CD4-positive, alpha-beta memory T cell (primary cell): ENCODE results near the gene HTR1D. TPM values are rescaled to one million over a fixed set of nuclear protein-coding genes. Genes with fewer than 3 reads are reported as not detected.
"Not testable (repeated sequence)": the region's sequence is repeated elsewhere in the genome, so short reads cannot be mapped to it uniquely, and the experiment has no call there.

Source experiments
- CTCF ChIA-PET: fragments of 350-600 bp; sonication (Branson Sonifier 250); formaldehyde crosslinking; loops from one replicate; lab custom pipeline; 2021; ENCODE audit warnings: inconsistent platforms; ENCODE audit not compliant: partially characterized antibody; lab: Charles Lee
- POLR2A ChIA-PET: fragments of 350-600 bp; sonication (Branson Sonifier 250); formaldehyde crosslinking; loops from one replicate; lab custom pipeline; 2021; ENCODE audit not compliant: partially characterized antibody; lab: Charles Lee
- DNase-seq, 5 donors: peaks; one replicate each; pipeline versions ENCODE4 v3.0.0 to v3.0.0-alpha.2; 2020 to 2022; ENCODE audit warnings: mixed read lengths in 1 of 5
- H3K27ac ChIP-seq: one replicate; pipeline ENCODE4 v1.7.0; 2013; ENCODE audit warnings: low read depth, low read length
- H3K27me3 ChIP-seq: 2 replicates; pipeline ENCODE4 v1.7.0; 2013; ENCODE audit warnings: mild to moderate bottlenecking, low read length, moderate library complexity; ENCODE audit not compliant: insufficient read depth
- H3K36me3 ChIP-seq: 2 replicates; pipeline ENCODE4 v1.7.0; 2013; ENCODE audit warnings: mild to moderate bottlenecking, low read length, moderate library complexity; ENCODE audit not compliant: insufficient read depth
- H3K4me1 ChIP-seq: 2 replicates; pipeline ENCODE4 v1.7.0; 2013; ENCODE audit warnings: mild to moderate bottlenecking, low read length, moderate library complexity; ENCODE audit not compliant: insufficient read depth
- H3K4me3 ChIP-seq, 2 donors: one replicate each; pipeline ENCODE4 v1.7.0; 2013; ENCODE audit warnings: low read length in 2 of 2, mild to moderate bottlenecking in 1 of 2
- H3K9me3 ChIP-seq, 2 donors: one replicate each; pipeline ENCODE4 v1.7.0; 2013; ENCODE audit warnings: low read length in 2 of 2, control low read depth in 1 of 2; ENCODE audit not compliant: control insufficient read depth in 1 of 2
- H3K27ac Mint-ChIP-seq, 7 donors: one replicate each; pipeline ENCODE4 v1.8.0; 2020 to 2021; ENCODE audit warnings: mixed read lengths in 7 of 7, mild to moderate bottlenecking in 6 of 7, inconsistent platforms in 3 of 7, moderate library complexity in 3 of 7
- H3K27me3 Mint-ChIP-seq, 2 donors: one replicate each; pipeline ENCODE4 v1.8.0; 2020 to 2021; ENCODE audit warnings: mixed read lengths in 2 of 2
- H3K36me3 Mint-ChIP-seq, 2 donors: one replicate each; pipeline ENCODE4 v1.8.0; 2020 to 2021; ENCODE audit warnings: mixed read lengths in 2 of 2, inconsistent platforms in 1 of 2, mild to moderate bottlenecking in 1 of 2
- H3K4me1 Mint-ChIP-seq, 4 donors: one replicate each; pipeline ENCODE4 v1.8.0; 2020 to 2021; ENCODE audit warnings: mixed read lengths in 4 of 4, mild to moderate bottlenecking in 1 of 4
- H3K4me3 Mint-ChIP-seq, 8 donors: one replicate each; pipeline ENCODE4 v1.8.0; 2020 to 2021; ENCODE audit warnings: mixed read lengths in 8 of 8, mild to moderate bottlenecking in 7 of 8, moderate library complexity in 6 of 8, inconsistent platforms in 3 of 8
- H3K9me3 Mint-ChIP-seq, 8 donors: one replicate each; pipeline ENCODE4 v1.8.0; 2020 to 2021; ENCODE audit warnings: mixed read lengths in 8 of 8, mild to moderate bottlenecking in 5 of 8, inconsistent platforms in 3 of 8, moderate library complexity in 1 of 8
- intact Hi-C: fragments of 100-400 bp; cut with micrococcal nuclease; formaldehyde crosslinking; loops from one replicate; pipeline ENCODE4 v1.15.1; 2023
- polyA plus RNA-seq, 2 donors: library from polyadenylated mRNA; unstranded; fragments of 300-500 nt; fragmentation: Illumina TruSeq; gene quantifications; one replicate each; pipeline ENCODE4 v1.2.3, GENCODE V29; 2021
- total RNA-seq, 2 experiments: library from RNA; stranded (reverse); gene quantifications; one replicate each; pipeline ENCODE4 v1.2.3, GENCODE V29; 2021

The HTR1D gene
- total and polyA plus RNA-seq, 4 experiments from 2014 or later = not detected

- H3K36me3 ChIP-seq = no peaks in the 10 kb centered on the region
- Mint-ChIP-seq H3K36me3 (no peaks in the 10 kb centered on the region), H3K27me3 (peaks cover 7 to 14% of the 10 kb centered on the region in 2 donors), H3K27ac (no peak overlapping the region), H3K4me3 (no peak overlapping the region), H3K4me1 (no peaks in the 10 kb centered on the region), H3K9me3 (peaks cover 0 to 16% (median 5%) of the 10 kb centered on the region in 8 donors)
- POLR2A ChIA-PET = no interaction called here
- no peaks in the 10 kb centered on the region for H3K27me3 ChIP-seq
- intact Hi-C loops = no loop called here
- no peak overlapping the region for H3K4me3 ChIP-seq
- no peaks in the 10 kb centered on the region for H3K9me3 ChIP-seq
- CTCF ChIA-PET = no interaction called here
- DNase-seq = no peak
- no peaks in the 10 kb centered on the region for H3K4me1 ChIP-seq
- no peak overlapping the region for H3K27ac ChIP-seq
Measured at GRCh38 chr1:23227806-23228205, 10.5 kb upstream of the HTR1D start.

- Histone ChIP-seq H3K27me3 (peaks cover 4% of the 10 kb centered on the region), H3K27ac (no peak overlapping the region), H3K36me3 (no peaks in the 10 kb centered on the region), H3K9me3 (no peaks in the 10 kb centered on the region), H3K4me3 (no peak overlapping the region), H3K4me1 (no peaks in the 10 kb centered on the region)
- Mint-ChIP-seq H3K27me3 (peaks cover 7 to 22% of the 10 kb centered on the region in 2 donors), H3K27ac (no peak overlapping the region), H3K36me3 (no peaks in the 10 kb centered on the region), H3K4me1 (no peaks in the 10 kb centered on the region), H3K9me3 (peaks cover 0 to 16% (median 5%) of the 10 kb centered on the region in 8 donors), H3K4me3 (no peak overlapping the region)
- POLR2A ChIA-PET = no interaction called here
- no peak for DNase-seq
- intact Hi-C loops = no loop called here
- CTCF ChIA-PET = no interaction called here
Measured at GRCh38 chr1:23224739-23225648, 7.7 kb upstream of the HTR1D start.

- CTCF ChIA-PET, intact Hi-C loops, H3K27ac Mint-ChIP-seq, POLR2A ChIA-PET, H3K27me3 ChIP-seq, H3K4me3 Mint-ChIP-seq, H3K4me1 ChIP-seq, H3K4me3 ChIP-seq, H3K27ac ChIP-seq, H3K36me3 Mint-ChIP-seq, H3K9me3 ChIP-seq, DNase-seq, H3K36me3 ChIP-seq, H3K4me1 Mint-ChIP-seq: not testable (repeated sequence)
- H3K27me3 Mint-ChIP-seq = peaks cover 12 to 27% of the 10 kb centered on the region in 2 donors
- H3K9me3 Mint-ChIP-seq = peaks cover 0 to 16% (median 5%) of the 10 kb centered on the region in 8 donors
Measured at GRCh38 chr1:23223963-23224362, 6.7 kb upstream of the HTR1D start.

GRCh38 chr1:23223490-23223951 lies 6.2 kb upstream of the HTR1D start:
- H3K36me3 Mint-ChIP-seq, H3K27ac Mint-ChIP-seq, H3K36me3 ChIP-seq, intact Hi-C loops, H3K9me3 ChIP-seq, CTCF ChIA-PET, POLR2A ChIA-PET, H3K4me3 ChIP-seq, H3K4me1 Mint-ChIP-seq, DNase-seq, H3K4me3 Mint-ChIP-seq, H3K4me1 ChIP-seq, H3K27me3 ChIP-seq, H3K27ac ChIP-seq: not testable (repeated sequence)
- peaks cover 0 to 16% (median 5%) of the 10 kb centered on the region in 8 donors for H3K9me3 Mint-ChIP-seq
- H3K27me3 Mint-ChIP-seq = peaks cover 16 to 31% of the 10 kb centered on the region in 2 donors

GRCh38 chr1:23222742-23223141 lies 5.4 kb upstream of the HTR1D start:
- POLR2A ChIA-PET = no interaction called here
- CTCF ChIA-PET = no interaction called here
- no peak overlapping the region for H3K27ac Mint-ChIP-seq

GRCh38 chr1:23222331-23222730 lies 5.0 kb upstream of the HTR1D start:
- H3K36me3 Mint-ChIP-seq = no peaks in the 10 kb centered on the region
- H3K36me3 ChIP-seq = no peaks in the 10 kb centered on the region
- H3K27ac Mint-ChIP-seq = no peak overlapping the region
- no peak overlapping the region for H3K4me3 Mint-ChIP-seq
- peaks cover 3% of the 10 kb centered on the region for H3K4me1 ChIP-seq
- DNase-seq = no peak
- H3K9me3 ChIP-seq = no peaks in the 10 kb centered on the region
- H3K9me3 Mint-ChIP-seq = peaks cover 0 to 16% (median 5%) of the 10 kb centered on the region in 8 donors
- no peak overlapping the region for H3K4me3 ChIP-seq
- H3K27ac ChIP-seq = no peak overlapping the region
- peaks cover 24 to 35% of the 10 kb centered on the region in 2 donors for H3K27me3 Mint-ChIP-seq
- CTCF ChIA-PET = no interaction called here
- peaks cover 2 to 11% (median 4%) of the 10 kb centered on the region in 4 donors for H3K4me1 Mint-ChIP-seq
- POLR2A ChIA-PET = no interaction called here
- H3K27me3 ChIP-seq = peaks cover 7% of the 10 kb centered on the region
- intact Hi-C loops = no loop called here

More at GRCh38 chr1:23222742-23223141, 5.4 kb upstream of the HTR1D start:
- Histone ChIP-seq H3K27ac (no peak overlapping the region), H3K4me1 (peaks cover under 1% of the 10 kb centered on the region), H3K36me3 (no peaks in the 10 kb centered on the region), H3K27me3 (peaks cover 5% of the 10 kb centered on the region), H3K4me3 (no peak overlapping the region), H3K9me3 (no peaks in the 10 kb centered on the region)
- Mint-ChIP-seq H3K27me3 (peaks cover 23 to 33% of the 10 kb centered on the region in 2 donors), H3K9me3 (peaks cover 0 to 16% (median 5%) of the 10 kb centered on the region in 8 donors), H3K36me3 (no peaks in the 10 kb centered on the region), H3K4me1 (peaks cover under 1 to 7% (median 2%) of the 10 kb centered on the region in 4 donors), H3K4me3 (no peak overlapping the region)
- DNase-seq = no peak
- intact Hi-C loops = no loop called here

GRCh38 chr1:23221107-23221506 lies 3.8 kb upstream of the HTR1D start:
- H3K36me3 ChIP-seq = no peaks in the 10 kb centered on the region

More at GRCh38 chr1:23221107-23221506, 3.8 kb upstream of the HTR1D start:
- peaks cover 29 to 40% of the 10 kb centered on the region in 2 donors for H3K27me3 Mint-ChIP-seq
- Histone ChIP-seq H3K4me1 (peaks cover 12% of the 10 kb centered on the region), H3K9me3 (no peaks in the 10 kb centered on the region), H3K27ac (no peak overlapping the region), H3K4me3 (no peak overlapping the region), H3K27me3 (peaks cover 13% of the 10 kb centered on the region)
- H3K4me3 Mint-ChIP-seq = no peak overlapping the region
- peaks cover 5 to 15% (median 8%) of the 10 kb centered on the region in 4 donors for H3K4me1 Mint-ChIP-seq
- H3K27ac Mint-ChIP-seq = no peak overlapping the region
- CTCF ChIA-PET = interaction anchor here (0.6 kb wide), 1 partner anchor 34 kb away, joined by 3 read pairs; no protein-coding TSS in a partner anchor
- DNase-seq = no peak
- POLR2A ChIA-PET = no interaction called here
- intact Hi-C loops = no loop called here
- H3K9me3 Mint-ChIP-seq = peaks cover 0 to 16% (median 5%) of the 10 kb centered on the region in 8 donors
- no peaks in the 10 kb centered on the region for H3K36me3 Mint-ChIP-seq
